SK-N-SH (cell line): Measurements from ENCODE around the gene GABRQ. TPM values are rescaled to one million over a fixed set of nuclear protein-coding genes. Genes with fewer than 3 reads are reported as not detected.

Experiments
- polyA plus RNA-seq, 3 experiments: library from polyadenylated mRNA; depleted of rRNA; stranded (reverse); fragments of >200 nt; gene quantifications; 2 replicates each; pipeline ENCODE4 v1.2.3, GENCODE V29; 2012

The GABRQ gene
- polyA plus RNA-seq, 1 of the 3 experiments (the other 2 are of a cell fraction): 0.02 TPM

Other genes starting within 250 kb of the GABRQ start
- 4.8 and 6.3 TPM in 2 replicates for gene GABRA3, start 186.6 kb upstream of the GABRQ start, polyA plus RNA-seq (2012; rRNA removed)
- gene MAGEA3, start 60.9 kb downstream of the GABRQ start, polyA plus RNA-seq (2012; rRNA removed): 84.2 and 107 TPM in 2 replicates
- gene CSAG2, start 71.4 kb downstream of the GABRQ start, polyA plus RNA-seq (2012; rRNA removed): not detected in 2 replicates
- gene MAGEA2B, start 76.7 kb downstream of the GABRQ start, polyA plus RNA-seq (2012; rRNA removed): 17.1 and 29.5 TPM in 2 replicates
- gene CSAG1, start 95.8 kb downstream of the GABRQ start, polyA plus RNA-seq (2012; rRNA removed): 55.1 and 55.8 TPM in 2 replicates
- 81.1 and 104 TPM in 2 replicates for gene MAGEA12, start 95.9 kb downstream of the GABRQ start, polyA plus RNA-seq (2012; rRNA removed)
- gene MAGEA2, start 115.9 kb downstream of the GABRQ start, polyA plus RNA-seq (2012; rRNA removed): 55.9 and 66.3 TPM in 2 replicates
- 72.2 and 115 TPM in 2 replicates for gene CSAG3, start 121.3 kb downstream of the GABRQ start, polyA plus RNA-seq (2012; rRNA removed)
- 63.1 and 78.8 TPM in 2 replicates for gene MAGEA6, start 131.8 kb downstream of the GABRQ start, polyA plus RNA-seq (2012; rRNA removed)
- 41.1 and 46.6 TPM in 2 replicates for gene CETN2, start 192.9 kb downstream of the GABRQ start, polyA plus RNA-seq (2012; rRNA removed)
- 24.8 and 26.3 TPM in 2 replicates for gene NSDHL, start 193.2 kb downstream of the GABRQ start, polyA plus RNA-seq (2012; rRNA removed)